ENCODE measurements around the gene DUSP22. TPM values are rescaled to one million over a fixed set of nuclear protein-coding genes. Genes with fewer than 3 reads are reported as not detected.

DUSP22 gene
- polyA plus RNA-seq, 1 of the 3 experiments (the other 2 are of a cell fraction): 6.8 TPM

GRCh38 chr6:300494-301198 lies 8.4 kb downstream of the DUSP22 start:
- Histone ChIP-seq H3K4me1 (ENCODE audit: control insufficient read depth in 1 of 2, insufficient read depth in 2 of 2, low read depth in 1 of 2, low read length in 1 of 2) (peaks cover 0 to 4% of the 10 kb centered on the region in 2 experiments; a peak in 1 of 4 replicates), H3K27me3 (ENCODE audit: insufficient read depth) (peaks cover 32% of the 10 kb centered on the region), H4K20me1 (ENCODE audit: insufficient read depth) (no peaks in the 10 kb centered on the region), H3K9me3 (no peaks in the 10 kb centered on the region), H3K9ac (no peak overlapping the region), H3K36me3 (replicated peaks in 1 of 2; ENCODE audit: control insufficient read depth in 1 of 2, insufficient read depth in 2 of 2, low read length in 1 of 2) (no peaks in the 10 kb centered on the region), H3K4me3 (ENCODE audit: low read depth in 2 of 2, low read length in 1 of 2) (no peak overlapping the region), H3K27ac (ENCODE audit: low read depth in 2 of 2, low read length in 1 of 2) (no peak overlapping the region), H2AFZ (ENCODE audit: low read depth) (no peak overlapping the region), H3K9me2 (no peaks in the 10 kb centered on the region), H3K4me2 (no peak overlapping the region), H3F3A (replicated peaks; ENCODE audit: insufficient read depth) (no peaks in the 10 kb centered on the region), H3K79me2 (ENCODE audit: insufficient read depth) (no peaks in the 10 kb centered on the region)
- TF ChIP-seq JUND (IDR thresholded peaks at IDR 0.05) (no peak), TEAD4 (IDR thresholded peaks at IDR 0.05; ENCODE audit: borderline replicate concordance, insufficient read depth) (no peak)
- CTCF ChIA-PET: no interaction called here
- POLR2A ChIA-PET: no interaction called here
- 45% methylated on average over 10 of the region's 10 CpGs for WGBS (ENCODE audit: low lambda C conversion rate)
- no peak for DNase-seq

DNA sequence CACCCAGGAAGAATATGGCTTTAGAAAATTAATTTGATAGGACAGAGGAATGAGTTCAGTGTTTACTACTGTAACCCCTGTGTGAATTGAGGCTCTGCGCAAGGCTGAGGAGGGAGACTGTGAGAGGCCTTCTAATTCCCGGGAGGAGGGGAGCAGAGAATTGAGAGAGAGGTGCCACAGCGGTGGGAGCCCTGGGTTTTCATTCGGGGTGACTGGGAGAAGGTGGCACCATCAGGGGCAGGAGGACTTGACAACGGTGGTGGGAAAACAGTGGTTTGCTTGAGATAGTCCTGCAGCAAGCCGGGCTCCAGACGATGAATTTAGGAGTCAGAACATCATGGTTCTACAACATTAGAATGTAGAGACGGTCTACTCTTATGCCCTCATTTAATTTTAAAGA lies 9.2 kb downstream of the DUSP22 start:
- ChIA-PET POLR2A (no interaction called here), CTCF (no interaction called here)
- no peak overlapping the region for H3K4me2 ChIP-seq
- no peak overlapping the region for H3K9ac ChIP-seq
- no peaks in the 10 kb centered on the region for H3F3A ChIP-seq (replicated peaks; ENCODE audit: insufficient read depth)
- peaks cover 0 to 4% of the 10 kb centered on the region in 2 experiments; a peak in 1 of 4 replicates for H3K4me1 ChIP-seq (ENCODE audit: control insufficient read depth in 1 of 2, insufficient read depth in 2 of 2, low read depth in 1 of 2, low read length in 1 of 2)
- 55% methylated on average over 8 of the region's 8 CpGs for WGBS (ENCODE audit: low lambda C conversion rate)
- H3K79me2 ChIP-seq (ENCODE audit: insufficient read depth): no peaks in the 10 kb centered on the region
- no peaks in the 10 kb centered on the region for H3K9me3 ChIP-seq
- DNase-seq: no peak
- no peak overlapping the region for H3K4me3 ChIP-seq (ENCODE audit: low read depth in 2 of 2, low read length in 1 of 2)
- H3K9me2 ChIP-seq: no peaks in the 10 kb centered on the region
- no peaks in the 10 kb centered on the region for H4K20me1 ChIP-seq (ENCODE audit: insufficient read depth)
- no peak overlapping the region for H2AFZ ChIP-seq (ENCODE audit: low read depth)
- peaks cover 32% of the 10 kb centered on the region for H3K27me3 ChIP-seq (ENCODE audit: insufficient read depth)
- no peak overlapping the region for H3K27ac ChIP-seq (ENCODE audit: low read depth in 2 of 2, low read length in 1 of 2)
- TF ChIP-seq USF1 (IDR thresholded peaks at IDR 0.05; ENCODE audit: borderline replicate concordance, low read depth) (no peak), TEAD4 (IDR thresholded peaks at IDR 0.05; ENCODE audit: borderline replicate concordance, insufficient read depth) (no peak), RFX5 (IDR thresholded peaks at IDR 0.05; ENCODE audit: low read length) (no peak), RAD21 (IDR thresholded peaks at IDR 0.05; ENCODE audit: low read length) (no peak), FOXM1 (IDR thresholded peaks at IDR 0.05; ENCODE audit: low read depth) (no peak), MXI1 (IDR thresholded peaks at IDR 0.05; ENCODE audit: low read depth, low read length) (no peak)
- TF ChIP-seq, protein P1, sequence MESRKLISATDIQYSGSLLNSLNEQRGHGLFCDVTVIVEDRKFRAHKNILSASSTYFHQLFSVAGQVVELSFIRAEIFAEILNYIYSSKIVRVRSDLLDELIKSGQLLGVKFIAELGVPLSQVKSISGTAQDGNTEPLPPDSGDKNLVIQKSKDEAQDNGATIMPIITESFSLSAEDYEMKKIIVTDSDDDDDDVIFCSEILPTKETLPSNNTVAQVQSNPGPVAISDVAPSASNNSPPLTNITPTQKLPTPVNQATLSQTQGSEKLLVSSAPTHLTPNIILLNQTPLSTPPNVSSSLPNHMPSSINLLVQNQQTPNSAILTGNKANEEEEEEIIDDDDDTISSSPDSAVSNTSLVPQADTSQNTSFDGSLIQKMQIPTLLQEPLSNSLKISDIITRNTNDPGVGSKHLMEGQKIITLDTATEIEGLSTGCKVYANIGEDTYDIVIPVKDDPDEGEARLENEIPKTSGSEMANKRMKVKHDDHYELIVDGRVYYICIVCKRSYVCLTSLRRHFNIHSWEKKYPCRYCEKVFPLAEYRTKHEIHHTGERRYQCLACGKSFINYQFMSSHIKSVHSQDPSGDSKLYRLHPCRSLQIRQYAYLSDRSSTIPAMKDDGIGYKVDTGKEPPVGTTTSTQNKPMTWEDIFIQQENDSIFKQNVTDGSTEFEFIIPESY (IDR thresholded peaks at IDR 0.05; ENCODE audit: borderline replicate concordance, low read depth): no peak
- TF ChIP-seq, protein P2, sequence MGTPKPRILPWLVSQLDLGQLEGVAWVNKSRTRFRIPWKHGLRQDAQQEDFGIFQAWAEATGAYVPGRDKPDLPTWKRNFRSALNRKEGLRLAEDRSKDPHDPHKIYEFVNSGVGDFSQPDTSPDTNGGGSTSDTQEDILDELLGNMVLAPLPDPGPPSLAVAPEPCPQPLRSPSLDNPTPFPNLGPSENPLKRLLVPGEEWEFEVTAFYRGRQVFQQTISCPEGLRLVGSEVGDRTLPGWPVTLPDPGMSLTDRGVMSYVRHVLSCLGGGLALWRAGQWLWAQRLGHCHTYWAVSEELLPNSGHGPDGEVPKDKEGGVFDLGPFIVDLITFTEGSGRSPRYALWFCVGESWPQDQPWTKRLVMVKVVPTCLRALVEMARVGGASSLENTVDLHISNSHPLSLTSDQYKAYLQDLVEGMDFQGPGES (IDR thresholded peaks at IDR 0.05; ENCODE audit: low read depth, low read length): no peak
- no peaks in the 10 kb centered on the region for H3K36me3 ChIP-seq (replicated peaks in 1 of 2; ENCODE audit: control insufficient read depth in 1 of 2, insufficient read depth in 2 of 2, low read length in 1 of 2)
